Left lung (tissue), 10 donors: ENCODE results near the gene TMEM119. TPM values are rescaled to one million over a fixed set of nuclear protein-coding genes. Genes with fewer than 3 reads are reported as not detected.

Source experiments
- ATAC-seq: fragments of 200-7000 bp; cut with Tn5 transposase; one replicate; pipeline ENCODE4 v1.9.1; 2020; ENCODE audit warnings: moderate library complexity
- DNase-seq, 4 donors: peaks; one replicate each; pipeline ENCODE4 v3.0.0-alpha.2; 2013 to 2020
- H3K27ac ChIP-seq, 2 donors: fragments of 200-600 bp; sonication (generic) in 1 of 2; one replicate each; pipeline versions ENCODE4 v1.5.0 to v1.8.0; 2020 to 2021
- H3K27me3 ChIP-seq, 2 donors: fragments of 200-600 bp; sonication (generic) in 1 of 2; one replicate each; pipeline versions ENCODE4 v1.5.0 to v1.8.0; 2020 to 2021
- H3K36me3 ChIP-seq, 2 donors: fragments of 200-600 bp; sonication (generic) in 1 of 2; one replicate each; pipeline versions ENCODE4 v1.5.0 to v1.8.0; 2020 to 2021
- H3K4me1 ChIP-seq, 2 donors: fragments of 200-600 bp; one replicate each; pipeline ENCODE4 v1.8.0; 2021
- H3K4me3 ChIP-seq, 2 donors: fragments of 200-600 bp; sonication (generic) in 1 of 2; one replicate each; pipeline versions ENCODE4 v1.5.0 to v1.8.0; 2020 to 2021; ENCODE audit warnings: mild to moderate bottlenecking in 1 of 2
- H3K9me3 ChIP-seq, 2 donors: fragments of 200-600 bp; sonication (generic) in 1 of 2; one replicate each; pipeline versions ENCODE4 v1.5.0 to v1.8.0; 2020 to 2021
- intact Hi-C, 2 donors: fragments of 100-400 bp; cut with DNase I; formaldehyde crosslinking; loops; one replicate each; pipeline versions ENCODE4 v1.11.2 to v1.14.2; 2022
- polyA plus RNA-seq, 6 donors: library from polyadenylated mRNA; unstranded; fragments of 120-200 nt; gene quantifications; one replicate each; pipeline ENCODE4 v1.2.1, GENCODE V29; 2013; ENCODE audit not compliant: insufficient read length in 6 of 6
- total RNA-seq, 2 donors: library from RNA; stranded (reverse); fragmentation: NEBNext Ultra II Directional; extraction: Animal tissue kit (Norgen Biotek cat#: 25700); gene quantifications; one replicate each; pipeline ENCODE4 v1.2.1, GENCODE V29; 2021
- TF ChIP-seq, protein P1 (sequence below), 2 donors: fragments of 200-600 bp; sonication (generic) in 1 of 2; IDR thresholded peaks; one replicate each; pipeline versions ENCODE4 v1.5.0 to v1.8.0; 2021; ENCODE audit warnings: antibody characterized with exemption in 2 of 2
- donor health status: DM: no; HTN: yes; CAD: no.
- donor health status: DM: no; HTN: no; CAD: no.

Gene TMEM119
- total and polyA plus RNA-seq, 8 donors: 34.0 to 90.9 (median 45.9) TPM

DNA sequence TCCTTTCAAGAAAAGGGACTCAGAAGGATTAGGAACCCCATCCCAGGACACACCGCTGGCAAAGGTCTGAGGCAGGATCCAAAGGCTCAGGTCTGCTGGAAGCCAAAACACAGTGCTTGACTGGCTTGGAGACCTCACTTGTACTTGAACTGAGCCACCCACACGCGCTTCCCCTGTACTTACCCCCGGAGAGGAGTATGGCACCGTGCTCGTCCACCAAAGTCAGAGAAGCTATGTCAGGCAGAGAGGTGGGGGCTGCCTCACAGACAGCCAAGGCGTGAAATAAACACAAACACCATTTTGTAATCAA lies 46.9 kb upstream of the TMEM119 start:
- TF ChIP-seq, protein P1, sequence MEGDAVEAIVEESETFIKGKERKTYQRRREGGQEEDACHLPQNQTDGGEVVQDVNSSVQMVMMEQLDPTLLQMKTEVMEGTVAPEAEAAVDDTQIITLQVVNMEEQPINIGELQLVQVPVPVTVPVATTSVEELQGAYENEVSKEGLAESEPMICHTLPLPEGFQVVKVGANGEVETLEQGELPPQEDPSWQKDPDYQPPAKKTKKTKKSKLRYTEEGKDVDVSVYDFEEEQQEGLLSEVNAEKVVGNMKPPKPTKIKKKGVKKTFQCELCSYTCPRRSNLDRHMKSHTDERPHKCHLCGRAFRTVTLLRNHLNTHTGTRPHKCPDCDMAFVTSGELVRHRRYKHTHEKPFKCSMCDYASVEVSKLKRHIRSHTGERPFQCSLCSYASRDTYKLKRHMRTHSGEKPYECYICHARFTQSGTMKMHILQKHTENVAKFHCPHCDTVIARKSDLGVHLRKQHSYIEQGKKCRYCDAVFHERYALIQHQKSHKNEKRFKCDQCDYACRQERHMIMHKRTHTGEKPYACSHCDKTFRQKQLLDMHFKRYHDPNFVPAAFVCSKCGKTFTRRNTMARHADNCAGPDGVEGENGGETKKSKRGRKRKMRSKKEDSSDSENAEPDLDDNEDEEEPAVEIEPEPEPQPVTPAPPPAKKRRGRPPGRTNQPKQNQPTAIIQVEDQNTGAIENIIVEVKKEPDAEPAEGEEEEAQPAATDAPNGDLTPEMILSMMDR (IDR thresholded peaks at IDR 0.05): no peak
- Histone ChIP-seq H3K27me3 (no peaks in the 10 kb centered on the region), H3K9me3 (no peaks in the 10 kb centered on the region), H3K4me3 (no peak overlapping the region), H3K4me1 (peaks cover 48 to 72% of the 10 kb centered on the region in 2 donors), H3K36me3 (peaks cover 0 to 49% of the 10 kb centered on the region in 2 donors), H3K27ac (peak overlapping the region; percentile 82 to 83)
- ATAC-seq: no peak
- no peak for DNase-seq
- intact Hi-C loops: no loop called here

DNA sequence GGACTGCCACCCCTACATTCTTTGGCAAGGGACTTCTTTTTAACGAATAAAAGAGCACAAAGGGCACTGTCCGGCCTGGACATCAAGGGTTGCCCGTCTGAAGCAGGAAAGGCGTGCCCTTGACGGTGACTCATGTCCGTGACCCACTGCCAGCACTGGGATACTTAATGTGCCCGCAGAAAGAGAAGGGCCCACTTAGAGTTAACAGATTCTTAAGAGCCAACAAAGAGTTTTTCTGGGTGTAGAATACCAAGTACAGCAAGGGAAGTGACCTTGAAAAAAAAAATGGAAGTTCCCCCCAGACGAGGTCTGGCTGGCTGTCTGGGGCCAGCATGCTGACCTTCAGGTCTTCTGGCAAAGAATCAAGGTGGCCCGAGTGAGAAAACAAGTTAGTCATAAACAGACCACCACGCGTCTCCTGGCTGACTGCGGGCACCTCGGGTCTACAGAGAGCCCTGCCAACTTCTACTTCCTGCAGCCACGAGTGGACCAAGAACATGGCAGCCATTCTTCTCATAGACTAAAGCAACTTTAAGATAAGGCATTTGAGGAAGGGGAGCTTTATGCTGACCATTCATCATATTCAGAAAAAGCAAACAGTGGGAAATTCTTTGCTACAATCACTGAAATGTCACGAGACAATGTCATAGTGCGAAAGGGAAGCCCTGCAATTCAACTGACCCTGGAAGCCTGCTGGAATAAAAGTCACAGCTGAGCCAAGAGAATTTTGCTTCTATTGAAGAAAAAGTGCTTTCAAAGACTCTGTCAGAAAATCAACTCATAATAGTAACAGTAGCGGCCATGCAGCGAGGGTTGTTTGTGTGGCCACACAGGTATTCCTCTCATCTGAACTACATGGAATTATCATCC lies 46.3 kb upstream of the TMEM119 start:
- H3K9me3 ChIP-seq: no peaks in the 10 kb centered on the region
- peaks cover 48 to 72% of the 10 kb centered on the region in 2 donors for H3K4me1 ChIP-seq
- TF ChIP-seq, protein P1 (IDR thresholded peaks at IDR 0.05): no peak
- H3K4me3 ChIP-seq: no peak overlapping the region
- peaks cover 0 to 43% of the 10 kb centered on the region in 2 donors for H3K36me3 ChIP-seq
- no peaks in the 10 kb centered on the region for H3K27me3 ChIP-seq
- intact Hi-C loops: no loop called here
- ATAC-seq: peak; percentile 84
- peak in 1 of 4 donors; percentile 85 for DNase-seq
- peak overlapping the region; percentile 82 to 83 for H3K27ac ChIP-seq

DNA sequence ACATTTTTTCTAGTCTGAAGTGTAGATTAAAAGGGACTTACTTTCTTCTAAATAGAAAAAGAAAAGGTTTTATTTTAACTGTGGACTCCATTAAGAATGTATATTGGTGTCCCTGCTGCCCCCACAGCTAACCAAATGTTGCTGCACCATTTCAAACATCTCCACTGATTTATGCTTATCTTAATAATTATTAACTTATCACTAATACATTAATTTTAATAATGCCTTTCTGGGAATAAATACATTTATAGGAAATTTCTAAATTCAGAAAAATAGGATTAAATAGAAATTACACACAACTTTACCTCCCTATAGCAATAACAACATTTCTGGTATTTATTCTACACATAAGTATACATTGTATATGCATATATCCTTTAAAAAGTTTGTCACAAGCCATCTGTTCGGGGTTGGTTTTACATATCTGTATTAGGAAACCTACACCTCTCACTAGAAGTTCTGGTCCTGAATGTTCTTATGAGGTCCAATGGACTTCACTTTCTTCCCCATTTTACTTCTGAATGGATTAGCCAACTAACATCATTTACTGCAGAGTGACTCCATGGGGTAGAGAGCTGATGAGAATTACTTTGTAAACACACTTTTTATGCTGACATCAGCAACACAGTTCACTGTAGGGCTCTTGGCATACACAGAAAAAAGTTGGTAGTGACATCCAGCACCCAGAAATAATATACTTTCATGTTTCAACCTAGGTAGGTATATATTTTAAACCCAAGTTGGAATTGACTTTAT lies 45.2 kb upstream of the TMEM119 start:
- H3K27ac ChIP-seq: peak overlapping the region; percentile 82 to 83
- DNase-seq: no peak
- intact Hi-C loops: no loop called here
- peaks cover 0 to 32% of the 10 kb centered on the region in 2 donors for H3K36me3 ChIP-seq
- H3K9me3 ChIP-seq: no peaks in the 10 kb centered on the region
- peaks cover 49 to 77% of the 10 kb centered on the region in 2 donors for H3K4me1 ChIP-seq
- TF ChIP-seq, protein P1 (IDR thresholded peaks at IDR 0.05): no peak
- H3K4me3 ChIP-seq: no peak overlapping the region
- ATAC-seq: peak; percentile 53
- no peaks in the 10 kb centered on the region for H3K27me3 ChIP-seq

DNA sequence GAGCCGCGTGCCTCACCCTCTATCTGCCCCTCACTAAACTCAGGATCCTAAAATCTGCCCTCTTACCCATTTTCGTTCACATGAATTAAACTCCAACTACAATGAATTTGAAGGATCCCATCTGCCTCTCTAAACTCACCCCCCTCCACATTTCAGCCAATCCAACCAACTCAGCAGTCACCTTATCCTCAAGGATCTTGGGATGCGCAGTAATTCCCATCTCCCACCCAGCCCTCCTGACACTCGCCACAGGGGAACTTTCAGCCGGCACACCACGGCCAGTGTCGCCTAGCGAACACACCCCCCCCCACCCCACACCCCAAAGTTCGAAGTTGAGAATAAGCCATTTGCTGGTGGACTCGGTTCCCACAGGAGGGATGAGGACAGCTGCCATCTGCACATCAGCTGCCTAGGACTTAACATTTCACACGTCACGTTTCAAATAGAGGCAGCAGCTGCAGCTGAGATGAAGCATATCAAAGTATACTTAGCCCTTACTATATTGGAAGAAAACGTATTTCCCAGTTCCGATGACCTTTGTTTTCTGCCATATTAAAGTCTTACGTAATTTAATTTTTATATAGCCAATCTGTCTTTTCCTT lies 44.5 kb upstream of the TMEM119 start:
- Histone ChIP-seq H3K4me3 (no peak overlapping the region), H3K27me3 (no peaks in the 10 kb centered on the region), H3K4me1 (peaks cover 54 to 78% of the 10 kb centered on the region in 2 donors), H3K36me3 (peaks cover 0 to 25% of the 10 kb centered on the region in 2 donors), H3K27ac (peak overlapping the region in 1 of 2 donors; percentile 83), H3K9me3 (no peaks in the 10 kb centered on the region)
- intact Hi-C loops: no loop called here
- DNase-seq (no peak), ATAC-seq (no peak)
- TF ChIP-seq, protein P1 (IDR thresholded peaks at IDR 0.05): no peak
